Esophagus muscularis mucosa (tissue), 3 donors: Measurements from ENCODE around the gene IGHMBP2.

Experiments used
- CTCF ChIP-seq, 3 experiments: fragments of 200-600 bp in 2 of 3; fragments of 450-650 bp in 1 of 3; sonication (generic) in 2 of 3; IDR thresholded peaks; one replicate each; pipeline ENCODE4 v1.5.1; 2017 to 2019; ENCODE audit warnings: antibody characterized with exemption in 3 of 3, mild to moderate bottlenecking in 2 of 3, moderate library complexity in 1 of 3
- POLR2A ChIP-seq: fragments of 450-650 bp; IDR thresholded peaks from one replicate; pipeline ENCODE4 v1.6.1; 2017; ENCODE audit warnings: antibody characterized with exemption, moderate library complexity, mild to moderate bottlenecking, low read depth
- POLR2AphosphoS5 ChIP-seq, 2 donors: sonication (generic); formaldehyde crosslinking; IDR thresholded peaks; one replicate each; pipeline ENCODE4 v1.6.1; 2017; ENCODE audit warnings: antibody characterized with exemption in 2 of 2

GRCh38 chr11:68862421-68862820, 41.3 kb upstream of the IGHMBP2 start:
- TF ChIP-seq POLR2A (no peak), CTCF (IDR thresholded peaks at IDR 0.05) (no peak), POLR2AphosphoS5 (IDR thresholded peaks at IDR 0.05) (no peak)
